Femur (tissue), 1 donor: ENCODE data around the gene KIAA1191.
"Not testable (repeated sequence)": the region's sequence is repeated elsewhere in the genome, so short reads cannot be mapped to it uniquely, and the experiment has no call there.

ENCODE experiments used
- DNase-seq: peaks from one replicate; pipeline ENCODE4 v3.0.0-alpha.2; 2017

Gene KIAA1191

DNA sequence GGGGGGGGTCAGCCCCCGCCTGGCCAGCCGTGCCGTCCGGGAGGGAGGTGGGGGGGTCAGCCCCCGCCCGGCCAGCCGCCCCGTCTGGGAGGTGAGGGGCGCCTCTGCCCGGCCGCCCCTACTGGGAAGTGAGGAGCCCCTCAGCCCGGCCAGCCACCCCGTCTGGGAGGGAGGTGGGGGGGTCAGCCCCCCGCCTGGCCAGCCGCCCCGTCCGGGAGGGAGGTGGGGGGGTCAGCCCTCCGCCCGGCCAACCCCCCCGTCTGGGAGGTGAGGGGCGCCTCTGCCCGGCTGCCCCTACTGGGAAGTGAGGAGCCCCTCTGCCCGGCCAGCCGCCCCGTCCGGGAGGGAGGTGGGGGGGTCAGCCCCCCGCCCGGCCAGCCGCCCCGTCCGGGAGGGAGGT is 56.2 kb downstream of the KIAA1191 start:
- DNase-seq = not testable (repeated sequence)
